HepG2 (cell line): ENCODE results near the gene ANKZF1. TPM values are rescaled to one million over a fixed set of nuclear protein-coding genes. Genes with fewer than 3 reads are reported as not detected.
A peak's percentile ranks its signal among the peaks of the same experiment; 100 is the strongest.

ENCODE experiments used
- ATAC-seq: fragments of 200-7000 bp; cut with Tn5 transposase; 3 replicates; pipeline ENCODE4 v1.9.1; 2020; ENCODE audit warnings: mild to moderate bottlenecking, moderate library complexity
- BruUV-seq: library from RNA; stranded (reverse); fragments of 400-500 nt; replicated peaks from 2 replicates; lab custom pipeline; 2021; lab: Mats Ljungman, UMichigan
- CTCF ChIA-PET: fragments of 300-600 bp; formaldehyde crosslinking; extraction: SDS; loops from one replicate; lab custom pipeline; 2021; ENCODE audit warnings: low total read pairs, inconsistent platforms, low intra/inter-chr PET ratio; lab: Yijun Ruan, JAX
- POLR2A ChIA-PET: fragments of 350-600 bp; sonication (Branson Sonifier 250); formaldehyde crosslinking; loops from one replicate; lab custom pipeline; 2020; ENCODE audit warnings: antibody characterized with exemption, inconsistent platforms; lab: Yijun Ruan, JAX
- DNase-seq: peaks from one replicate; pipeline ENCODE4 v3.0.0-alpha.2; 2015; ENCODE audit warnings: low spot score
- FAIRE-seq: peaks from 3 replicates; lab custom pipeline; 2011; peaks lifted over from hg19 to GRCh38; lab: Jason Lieb, UNC
- H2AFZ ChIP-seq: one replicate; pipeline ENCODE4 v1.6.1; 2011; ENCODE audit warnings: low read length, inconsistent platforms
- H3K27ac ChIP-seq: fragments of 300-600 bp; 3 replicates; pipeline ENCODE4 v1.8.0; 2011; ENCODE audit warnings: mixed run types, mild to moderate bottlenecking, mixed read lengths, low read length, inconsistent platforms; ENCODE audit not compliant: insufficient read depth; ENCODE audit errors: extremely low read length
- H3K27me3 ChIP-seq, 2 experiments: fragments of 200-600 bp in 1 of 2; 2 replicates in 1 of 2; 3 replicates in 1 of 2; pipeline versions ENCODE4 v1.6.0 to v1.8.0; 2011; ENCODE audit warnings: low read length in 2 of 2, mild to moderate bottlenecking in 2 of 2, moderate library complexity in 2 of 2, inconsistent platforms in 1 of 2; ENCODE audit not compliant: insufficient read depth in 2 of 2, control insufficient read depth in 1 of 2
- H3K36me3 ChIP-seq, 2 experiments: fragments of 200-600 bp in 1 of 2; replicated peaks in 1 of 2; 2 replicates in 1 of 2; 3 replicates in 1 of 2; pipeline versions ENCODE4 v1.5.1 to v1.8.0; 2011; ENCODE audit warnings: low read length in 2 of 2, inconsistent platforms in 1 of 2; ENCODE audit not compliant: insufficient read depth in 2 of 2, control insufficient read depth in 1 of 2
- H3K4me1 ChIP-seq: 2 replicates; pipeline ENCODE4 v1.5.1; 2012; ENCODE audit warnings: low read length, inconsistent platforms; ENCODE audit not compliant: insufficient read depth
- H3K4me2 ChIP-seq: 2 replicates; pipeline ENCODE4 v1.6.0; 2011; ENCODE audit warnings: low read depth, low read length, inconsistent platforms
- H3K4me3 ChIP-seq, 3 experiments: fragments of 200-600 bp in 1 of 3; sonication (generic), shearing (Covaris generic) in 1 of 3; replicated peaks in 1 of 3; 2 replicates each; pipeline ENCODE4 v1.5.1; 2011 to 2016; ENCODE audit warnings: low read length in 3 of 3, inconsistent platforms in 2 of 3, low read depth in 2 of 3, mild to moderate bottlenecking in 2 of 3, control low read depth in 1 of 3, mixed read lengths in 1 of 3; ENCODE audit not compliant: insufficient read depth in 1 of 3
- H3K79me2 ChIP-seq: one replicate; pipeline ENCODE4 v1.6.1; 2011; ENCODE audit warnings: low read length, inconsistent platforms; ENCODE audit not compliant: insufficient read depth
- H3K9ac ChIP-seq: 2 replicates; pipeline ENCODE4 v1.6.0; 2011; ENCODE audit warnings: mild to moderate bottlenecking, low read depth, low read length, inconsistent platforms; ENCODE audit not compliant: insufficient read depth
- H3K9me3 ChIP-seq: 2 replicates; pipeline ENCODE4 v1.5.1; 2012; ENCODE audit warnings: mild to moderate bottlenecking, low read length
- H4K20me1 ChIP-seq: 2 replicates; pipeline ENCODE4 v1.6.0; 2011; ENCODE audit warnings: inconsistent platforms, mild to moderate bottlenecking, low read length, moderate library complexity; ENCODE audit not compliant: insufficient read depth
- CREB1 ChIP-seq, 2 experiments: fragments of 450-650 bp in 1 of 2; IDR thresholded peaks; 2 replicates each; pipeline ENCODE4 v1.6.1; 2016 to 2017; ENCODE audit warnings: control low read depth in 1 of 2, mild to moderate bottlenecking in 1 of 2, missing compliant biosample characterization in 1 of 2, missing genetic modification characterization in 1 of 2
- HMG20A ChIP-seq: IDR thresholded peaks from 2 replicates; pipeline ENCODE4 v1.6.1; 2016; ENCODE audit warnings: borderline replicate concordance
- KAT7 ChIP-seq: IDR thresholded peaks from 2 replicates; pipeline ENCODE4 v1.6.1; 2018; ENCODE audit warnings: borderline replicate concordance, missing compliant biosample characterization
- RFX1 ChIP-seq: fragments of 450-650 bp; IDR thresholded peaks from 2 replicates; pipeline ENCODE4 v1.6.1; 2017
- SIX1 ChIP-seq: sonication (generic); formaldehyde crosslinking; IDR thresholded peaks from 2 replicates; pipeline ENCODE4 v1.4.0; 2020; ENCODE audit warnings: missing genetic modification reagents, borderline replicate concordance
- SRY ChIP-seq: sonication (generic); formaldehyde crosslinking; IDR thresholded peaks from 2 replicates; pipeline ENCODE4 v1.8.0; 2022; ENCODE audit warnings: mild to moderate bottlenecking, missing genetic modification reagents
- STAT6 ChIP-seq: sonication (generic); formaldehyde crosslinking; IDR thresholded peaks from 2 replicates; pipeline ENCODE4 v1.4.0; 2020; ENCODE audit warnings: missing genetic modification reagents, mild to moderate bottlenecking, borderline replicate concordance
- ZNF296 ChIP-seq: sonication (generic); formaldehyde crosslinking; conservative IDR thresholded peaks from 2 replicates; pipeline ENCODE4 v1.5.0; 2020; ENCODE audit warnings: mild to moderate bottlenecking, missing genetic modification reagents
- ZNF446 ChIP-seq: sonication (generic); formaldehyde crosslinking; IDR thresholded peaks from 2 replicates; pipeline ENCODE4 v1.5.0; 2020; ENCODE audit warnings: mild to moderate bottlenecking, missing genetic modification reagents
- WGBS: methylation state at CpG from one replicate; pipeline ENCODE4 v1.1.6; 2017; ENCODE audit warnings: low lambda C conversion rate; 5-methylcytosine and 5-hydroxymethylcytosine counted together
- in situ Hi-C: cut with HindIII; loops from 2 replicates; pipeline ENCODE4 v1.10.0; 2017; ENCODE audit warnings: low pct_unique_long_range_greater_than_20kb; ENCODE audit not compliant: extremely low pct_ligation_motif_present
- intact Hi-C: fragments of 100-400 bp; cut with micrococcal nuclease; formaldehyde crosslinking; loops from one replicate; pipeline ENCODE4 v1.10.0; 2022; ENCODE audit not compliant: unreplicated experiment
- polyA plus RNA-seq, 8 experiments: library from polyadenylated mRNA; depleted of rRNA in 3 of 8; stranded (reverse) in 7 of 8; unstranded in 1 of 8; fragments of >200 nt; fragmentation: Illumina TruSeq in 4 of 8; extraction: Trizol in 4 of 8; gene quantifications; 2 replicates each; pipeline versions ENCODE4 v1.2.1 to v1.2.3, GENCODE V29; 2011 to 2016; ENCODE audit warnings: low read depth in 4 of 8, missing spikeins in 1 of 8, mixed read lengths in 1 of 8; ENCODE audit not compliant: insufficient read depth in 1 of 8
- total RNA-seq, 5 experiments: library from RNA; depleted of rRNA; stranded (reverse); fragments of >200 nt; fragmentation: Illumina TruSeq; extraction: Trizol; gene quantifications; 2 replicates each; pipeline ENCODE4 v1.2.3, GENCODE V29; 2016; ENCODE audit warnings: low read depth in 1 of 5
- TF ChIP-seq, protein P1 (sequence below): sonication (generic); formaldehyde crosslinking; IDR thresholded peaks from 2 replicates; pipeline ENCODE4 v1.4.0; 2020; ENCODE audit warnings: mild to moderate bottlenecking, missing genetic modification reagents
- TF ChIP-seq, protein P2 (sequence below): sonication (generic); formaldehyde crosslinking; IDR thresholded peaks from 2 replicates; pipeline ENCODE4 v1.9.0; 2021; ENCODE audit warnings: missing genetic modification reagents, mild to moderate bottlenecking, borderline replicate concordance
- TF ChIP-seq, protein P3 (sequence below), 2 experiments: sonication (generic) in 1 of 2; formaldehyde crosslinking in 1 of 2; IDR thresholded peaks; 2 replicates each; pipeline versions ENCODE4 v1.4.0 to v1.6.1; 2016 to 2020; ENCODE audit warnings: borderline replicate concordance in 1 of 2, low read depth in 1 of 2, mild to moderate bottlenecking in 1 of 2, missing genetic modification reagents in 1 of 2

Gene ANKZF1
- total and polyA plus RNA-seq, 2 of the 13 experiments (the other 11 are each of a cell fraction or from before 2014, with no cell fraction given), result 25.3 to 128 TPM

DNA sequence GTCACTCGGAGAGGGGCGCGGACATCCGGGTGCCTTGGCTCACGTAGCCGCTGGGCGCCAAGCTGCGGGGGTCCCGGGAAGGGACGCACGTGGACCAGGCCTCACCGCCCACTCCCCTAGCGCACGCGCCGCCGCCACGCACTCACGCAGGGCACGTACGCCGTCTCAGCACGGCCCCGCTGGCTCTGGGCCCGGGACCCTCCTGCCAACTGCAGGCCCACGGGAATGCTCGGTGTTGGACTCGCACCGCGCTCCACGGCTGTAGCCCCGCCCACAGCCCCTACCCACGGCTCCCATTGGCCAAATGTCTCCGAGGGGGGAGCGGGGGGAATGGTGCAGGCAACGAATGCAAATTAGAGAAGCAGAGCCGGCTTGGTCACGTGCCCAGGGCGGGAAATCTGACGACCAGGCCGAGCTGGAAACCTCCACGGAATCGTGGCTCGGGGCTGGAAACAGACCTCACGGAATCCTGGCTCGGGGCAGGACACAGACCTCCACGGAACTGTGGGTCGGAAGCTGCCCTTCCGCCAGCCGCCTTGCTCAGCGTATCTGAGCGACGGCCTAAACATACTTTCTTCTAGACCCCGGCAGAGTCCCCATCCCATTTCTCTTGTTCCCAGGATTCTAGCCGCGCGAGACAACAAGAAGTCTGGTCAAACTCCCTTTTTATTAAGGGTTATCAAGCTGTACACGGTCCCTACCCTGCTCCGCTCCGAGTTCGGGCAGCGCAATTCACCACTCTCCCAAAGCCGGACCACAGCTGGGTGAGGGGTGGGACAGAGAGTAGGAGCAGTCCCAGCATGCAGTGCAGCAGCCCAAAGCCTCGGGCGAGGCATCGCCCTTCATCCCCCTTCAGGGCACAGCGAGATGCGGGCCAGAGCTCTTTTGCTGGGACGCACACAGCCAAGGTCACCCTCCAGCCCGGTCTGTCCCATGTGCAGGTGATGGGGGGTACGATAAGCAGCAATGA lies 10.6 kb upstream of the ANKZF1 start, which contains the start of gene ABCB6:
Gene ABCB6, minus strand, starts transcription at position 227 of the 970 bp plus-strand sequence. CDS start 285 bp downstream, outside the sequence.
- Histone ChIP-seq H3K36me3 (peaks cover 39 to 63% of the 10 kb centered on the region in 2 experiments), H3K27ac (peak within 1 kb of the TSS; percentile 92), H3K79me2 (peaks cover 11% of the 10 kb centered on the region), H4K20me1 (no peaks in the 10 kb centered on the region), H3K9me3 (no peaks in the 10 kb centered on the region), H3K4me1 (peaks cover 43% of the 10 kb centered on the region), H3K4me3 (peak within 1 kb of the TSS; percentile 80 to 92 (median 85)), H2AFZ (no peak within 1 kb of the TSS), H3K9ac (peak within 1 kb of the TSS; percentile 85), H3K4me2 (peak within 1 kb of the TSS; percentile 99), H3K27me3 (no peaks in the 10 kb centered on the region)
- in situ Hi-C loops, result no loop called here
- POLR2A ChIA-PET, result interaction anchor here (0.7 to 6.2 kb wide), 14 partner anchors 10 to 161 kb away, joined by 3 to 196 read pairs (median 16); partner anchors contain the start of genes ANKZF1, ATG9A, CNPPD1 and DNAJB2
- intact Hi-C loops, result loop anchor here (1.0 to 2.0 kb wide), 4 partner anchors 10 to 76 kb away; partner anchors contain the start of genes ANKZF1, ATG9A, CNPPD1 and NHEJ1
- FAIRE-seq (peak; percentile 97), ATAC-seq (peak; percentile 79), DNase-seq (peak; percentile 93)
- CTCF ChIA-PET, result interaction anchor here (1.5 kb wide), 1 partner anchor 76 kb away, joined by 8 read pairs; no protein-coding TSS in a partner anchor
- WGBS, result 74% methylated on average over 29 of the region's 71 CpGs
- BruUV-seq, result TSS peak; percentile 57
- peak; percentile 91; the same call in 1 of the 2 replicates for TF ChIP-seq ZNF296 (CRISPR knock-in tag)
- peak; percentile 73; the same call in 1 of the 2 replicates for TF ChIP-seq SIX1 (CRISPR knock-in tag)
- peak; percentile 97; the same call in 1 of the 2 replicates for TF ChIP-seq ZNF446 (CRISPR knock-in tag)
- TF ChIP-seq KAT7 (CRISPR knock-in tag), result peak; percentile 97
- no peak for TF ChIP-seq STAT6 (CRISPR knock-in tag)
- TF ChIP-seq, protein P1, sequence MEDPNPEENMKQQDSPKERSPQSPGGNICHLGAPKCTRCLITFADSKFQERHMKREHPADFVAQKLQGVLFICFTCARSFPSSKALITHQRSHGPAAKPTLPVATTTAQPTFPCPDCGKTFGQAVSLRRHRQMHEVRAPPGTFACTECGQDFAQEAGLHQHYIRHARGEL (CRISPR knock-in tag), result peak; percentile 92
- peak; percentile 27; the same call in 1 of the 2 replicates for TF ChIP-seq CREB1 (IDR thresholded peaks at IDR 0.05)
- TF ChIP-seq CREB1 (CRISPR knock-in tag; IDR thresholded peaks at IDR 0.05), result no peak; the same call in 1 of the 2 replicates
- 0 out of 2 replicates have a peak, but pooled peaks have one; percentile 29 for TF ChIP-seq HMG20A (CRISPR knock-in tag)
- no peak for TF ChIP-seq RFX1
- TF ChIP-seq, protein P2, sequence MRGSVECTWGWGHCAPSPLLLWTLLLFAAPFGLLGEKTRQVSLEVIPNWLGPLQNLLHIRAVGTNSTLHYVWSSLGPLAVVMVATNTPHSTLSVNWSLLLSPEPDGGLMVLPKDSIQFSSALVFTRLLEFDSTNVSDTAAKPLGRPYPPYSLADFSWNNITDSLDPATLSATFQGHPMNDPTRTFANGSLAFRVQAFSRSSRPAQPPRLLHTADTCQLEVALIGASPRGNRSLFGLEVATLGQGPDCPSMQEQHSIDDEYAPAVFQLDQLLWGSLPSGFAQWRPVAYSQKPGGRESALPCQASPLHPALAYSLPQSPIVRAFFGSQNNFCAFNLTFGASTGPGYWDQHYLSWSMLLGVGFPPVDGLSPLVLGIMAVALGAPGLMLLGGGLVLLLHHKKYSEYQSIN (CRISPR knock-in tag), result no peak
- TF ChIP-seq, protein P3, sequence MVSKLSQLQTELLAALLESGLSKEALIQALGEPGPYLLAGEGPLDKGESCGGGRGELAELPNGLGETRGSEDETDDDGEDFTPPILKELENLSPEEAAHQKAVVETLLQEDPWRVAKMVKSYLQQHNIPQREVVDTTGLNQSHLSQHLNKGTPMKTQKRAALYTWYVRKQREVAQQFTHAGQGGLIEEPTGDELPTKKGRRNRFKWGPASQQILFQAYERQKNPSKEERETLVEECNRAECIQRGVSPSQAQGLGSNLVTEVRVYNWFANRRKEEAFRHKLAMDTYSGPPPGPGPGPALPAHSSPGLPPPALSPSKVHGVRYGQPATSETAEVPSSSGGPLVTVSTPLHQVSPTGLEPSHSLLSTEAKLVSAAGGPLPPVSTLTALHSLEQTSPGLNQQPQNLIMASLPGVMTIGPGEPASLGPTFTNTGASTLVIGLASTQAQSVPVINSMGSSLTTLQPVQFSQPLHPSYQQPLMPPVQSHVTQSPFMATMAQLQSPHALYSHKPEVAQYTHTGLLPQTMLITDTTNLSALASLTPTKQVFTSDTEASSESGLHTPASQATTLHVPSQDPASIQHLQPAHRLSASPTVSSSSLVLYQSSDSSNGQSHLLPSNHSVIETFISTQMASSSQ (IDR thresholded peaks at IDR 0.05; ENCODE audit: low read depth), result no peak
- TF ChIP-seq, protein P3 (CRISPR knock-in tag; IDR thresholded peaks at IDR 0.05; ENCODE audit: borderline replicate concordance), result peak; percentile 79; the same call in 1 of the 2 replicates
- peak; percentile 94 for TF ChIP-seq SRY (CRISPR knock-in tag)
